ENCODE results near the gene USP34.

The USP34 gene

GRCh38 chr2:61421611-61422010 is 49.3 kb downstream of the USP34 start (continued):
- TF ChIP-seq INSM2 (tag by site-specific recombination; IDR thresholded peaks at IDR 0.05) (no peak), OVOL3 (tag by site-specific recombination; IDR thresholded peaks at IDR 0.05) (no peak)

- no peak for TF ChIP-seq KLF1 (tag by site-specific recombination; IDR thresholded peaks at IDR 0.05)
- no peak for TF ChIP-seq ZNF302 (tag by site-specific recombination; IDR thresholded peaks at IDR 0.05; ENCODE audit: low read depth)
- no peak for TF ChIP-seq PRDM4 (tag by site-specific recombination; IDR thresholded peaks at IDR 0.05)
- no peak for TF ChIP-seq SP3 (tag by site-specific recombination; IDR thresholded peaks at IDR 0.05)
- H3K27ac ChIP-seq (ENCODE audit: extremely low read depth, low read depth, low read length): no peak overlapping the region
- POLR2A ChIA-PET: interaction anchor here (1.2 kb wide), 1 partner anchor 450 kb away, joined by 6 read pairs; no protein-coding TSS in a partner anchor
- no peaks in the 10 kb centered on the region for H3K4me1 ChIP-seq (ENCODE audit: control insufficient read depth, insufficient read depth, low read length)
- CTCF ChIA-PET: interaction anchor here (0.7 kb wide), 1 partner anchor 14 kb away, joined by 3 read pairs; no protein-coding TSS in a partner anchor
- H3K36me3 ChIP-seq (ENCODE audit: control insufficient read depth in 2 of 2, insufficient read depth in 1 of 2, low read length in 2 of 2): peaks cover 4 to 12% of the 10 kb centered on the region in 2 experiments
- no peak overlapping the region for H3K4me3 ChIP-seq (ENCODE audit: low read depth, low read length)
- H3K9me3 ChIP-seq (ENCODE audit: control insufficient read depth, insufficient read depth, low read depth, low read length): no peaks in the 10 kb centered on the region
These were observed 49.8 kb downstream of the USP34 start for GRCh38 chr2:61420991-61421544.

DNA sequence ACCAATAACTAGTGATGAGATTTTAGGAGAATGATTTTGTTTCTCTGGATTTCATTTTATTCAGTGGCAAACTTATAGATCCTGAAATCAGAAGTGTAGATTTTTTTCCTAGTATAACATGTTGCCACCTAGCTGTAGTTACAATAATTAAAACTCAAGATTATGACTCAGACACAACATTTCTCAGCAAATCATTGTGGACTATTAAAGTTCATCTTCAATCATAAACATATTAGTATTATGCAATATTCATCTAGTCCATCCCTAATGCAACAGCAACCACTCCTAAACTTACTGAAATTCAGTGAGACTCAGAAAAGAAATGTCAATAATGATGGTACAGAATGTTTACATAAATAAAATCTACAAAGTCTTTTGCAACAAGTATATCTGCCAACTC is 51.3 kb downstream of the USP34 start:
- Histone ChIP-seq H3K36me3 (ENCODE audit: control insufficient read depth in 2 of 2, insufficient read depth in 1 of 2, low read length in 2 of 2) (peaks cover 4 to 12% of the 10 kb centered on the region in 2 experiments), H3K4me1 (ENCODE audit: control insufficient read depth, insufficient read depth, low read length) (no peaks in the 10 kb centered on the region), H3K4me3 (ENCODE audit: low read depth, low read length) (no peak overlapping the region), H3K27ac (ENCODE audit: extremely low read depth, low read depth, low read length) (no peak overlapping the region), H3K9me3 (ENCODE audit: control insufficient read depth, insufficient read depth, low read depth, low read length) (no peaks in the 10 kb centered on the region)
- no peak for TF ChIP-seq ZNF76 (tag by site-specific recombination; IDR thresholded peaks at IDR 0.05; ENCODE audit: borderline replicate concordance, low read depth)
- no peak for TF ChIP-seq ZNF335 (tag by site-specific recombination; conservative IDR thresholded peaks at IDR 0.05)
- no peak for TF ChIP-seq HOXD13 (CRISPR knock-in tag; IDR thresholded peaks at IDR 0.05; ENCODE audit: borderline replicate concordance)
- TF ChIP-seq SCRT2 (tag by site-specific recombination; IDR thresholded peaks at IDR 0.05): peak; percentile 33
- TF ChIP-seq ZNF214 (tag by site-specific recombination; IDR thresholded peaks at IDR 0.05; ENCODE audit: borderline replicate concordance): no peak
- no peak for TF ChIP-seq HOXA7 (CRISPR knock-in tag; IDR thresholded peaks at IDR 0.05; ENCODE audit: borderline replicate concordance)
- TF ChIP-seq ZNF621 (tag by site-specific recombination; IDR thresholded peaks at IDR 0.05): no peak
- TF ChIP-seq ZNF837 (tag by site-specific recombination; IDR thresholded peaks at IDR 0.05): no peak
- POLR2A ChIA-PET: no interaction called here
- CTCF ChIA-PET: interaction anchor here (1.1 kb wide), 1 partner anchor 17 kb away, joined by 4 read pairs; no protein-coding TSS in a partner anchor

- no peak overlapping the region for H3K4me3 ChIP-seq (ENCODE audit: low read depth, low read length)
- H3K27ac ChIP-seq (ENCODE audit: extremely low read depth, low read depth, low read length): no peak overlapping the region
- CTCF ChIA-PET: interaction anchor here (0.6 to 1.1 kb wide), 4 partner anchors 8 to 77 kb away, joined by 4 read pairs; no protein-coding TSS in a partner anchor
- POLR2A ChIA-PET: no interaction called here
- H3K4me1 ChIP-seq (ENCODE audit: control insufficient read depth, insufficient read depth, low read length): no peaks in the 10 kb centered on the region
- no peaks in the 10 kb centered on the region for H3K9me3 ChIP-seq (ENCODE audit: control insufficient read depth, insufficient read depth, low read depth, low read length)
- H3K36me3 ChIP-seq (ENCODE audit: control insufficient read depth in 2 of 2, insufficient read depth in 1 of 2, low read length in 2 of 2): peaks cover 4 to 12% of the 10 kb centered on the region in 2 experiments
- TF ChIP-seq ZNF121 (tag by site-specific recombination; IDR thresholded peaks at IDR 0.05): no peak
- TF ChIP-seq ZNF138 (tag by site-specific recombination; IDR thresholded peaks at IDR 0.05; ENCODE audit: borderline replicate concordance): no peak
- TF ChIP-seq OVOL3 (tag by site-specific recombination; IDR thresholded peaks at IDR 0.05): no peak
- no peak for TF ChIP-seq ZNF830 (tag by site-specific recombination; IDR thresholded peaks at IDR 0.05; ENCODE audit: low read depth)
- no peak for TF ChIP-seq ZNF621 (tag by site-specific recombination; IDR thresholded peaks at IDR 0.05)
- TF ChIP-seq ZNF132 (tag by site-specific recombination; IDR thresholded peaks at IDR 0.05; ENCODE audit: borderline replicate concordance): no peak
These were observed 51.8 kb downstream of the USP34 start for GRCh38 chr2:61419129-61419528.
